ENCODE data around the gene EFNA3. TPM values are rescaled to one million over a fixed set of nuclear protein-coding genes. Genes with fewer than 3 reads are reported as not detected.

EFNA3 gene
- total RNA-seq, 6 experiments from 2014 or later = 0.25 to 0.87 (median 0.55) TPM

DNA sequence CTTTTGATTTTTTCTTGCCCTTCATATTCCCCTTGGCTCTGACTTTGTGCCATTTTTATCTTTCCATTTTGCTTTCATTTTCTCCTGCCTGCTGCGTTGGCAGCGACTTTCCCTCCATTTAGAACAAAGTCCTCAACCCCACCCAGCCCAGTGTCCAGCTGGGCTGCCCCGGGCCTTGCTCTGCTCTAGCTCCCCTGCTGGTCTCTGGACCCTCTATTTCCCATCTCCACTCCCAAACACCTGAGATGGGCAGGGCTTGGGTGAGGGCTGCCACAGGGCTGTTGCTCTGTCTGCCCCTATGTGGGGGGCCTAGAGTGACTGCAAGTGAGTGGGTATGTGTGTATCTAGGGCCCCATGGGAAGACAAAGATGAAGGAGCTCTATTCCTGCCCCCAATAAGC lies 34.8 kb upstream of the EFNA3 start:
- Mint-ChIP-seq H3K4me1 (ENCODE audit: low read depth) (peaks cover 21% of the 10 kb centered on the region), H3K27me3 (ENCODE audit: insufficient read depth) (peaks cover 6% of the 10 kb centered on the region; the same call in 1 of the 2 replicates), H3K4me3 (no peak overlapping the region), H3K27ac (no peak overlapping the region), H3K9me3 (no peaks in the 10 kb centered on the region), H3K36me3 (ENCODE audit: low read depth) (no peaks in the 10 kb centered on the region)
- no peak for TF ChIP-seq CTCF (IDR thresholded peaks at IDR 0.05)
- no peak for DNase-seq

DNA sequence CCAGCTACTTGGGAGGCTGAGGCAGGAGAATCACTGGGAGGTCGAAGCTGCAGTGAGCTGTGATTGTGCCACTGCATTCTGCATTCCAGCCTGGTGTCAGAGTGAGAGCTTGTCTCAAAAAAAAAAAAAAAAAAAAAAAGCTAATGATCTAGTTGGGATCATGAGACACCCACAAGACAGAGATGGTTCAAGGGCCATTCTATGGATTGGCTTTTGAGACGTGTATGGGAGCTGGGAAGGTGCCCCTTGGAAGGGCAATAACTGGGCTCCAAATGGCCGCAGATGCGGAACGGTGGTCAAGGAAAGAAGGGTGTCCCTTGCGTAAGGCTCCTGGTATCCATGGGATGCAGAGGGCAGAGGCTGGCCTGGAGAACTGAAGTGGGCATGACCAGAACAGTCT lies 34.3 kb upstream of the EFNA3 start:
- Mint-ChIP-seq H3K4me1 (ENCODE audit: low read depth) (peaks cover 22% of the 10 kb centered on the region), H3K4me3 (no peak overlapping the region), H3K36me3 (ENCODE audit: low read depth) (no peaks in the 10 kb centered on the region), H3K9me3 (no peaks in the 10 kb centered on the region), H3K27me3 (ENCODE audit: insufficient read depth) (peaks cover 4% of the 10 kb centered on the region; the same call in 1 of the 2 replicates), H3K27ac (no peak overlapping the region)
- TF ChIP-seq CTCF (IDR thresholded peaks at IDR 0.05) = no peak
- DNase-seq = no peak

DNA sequence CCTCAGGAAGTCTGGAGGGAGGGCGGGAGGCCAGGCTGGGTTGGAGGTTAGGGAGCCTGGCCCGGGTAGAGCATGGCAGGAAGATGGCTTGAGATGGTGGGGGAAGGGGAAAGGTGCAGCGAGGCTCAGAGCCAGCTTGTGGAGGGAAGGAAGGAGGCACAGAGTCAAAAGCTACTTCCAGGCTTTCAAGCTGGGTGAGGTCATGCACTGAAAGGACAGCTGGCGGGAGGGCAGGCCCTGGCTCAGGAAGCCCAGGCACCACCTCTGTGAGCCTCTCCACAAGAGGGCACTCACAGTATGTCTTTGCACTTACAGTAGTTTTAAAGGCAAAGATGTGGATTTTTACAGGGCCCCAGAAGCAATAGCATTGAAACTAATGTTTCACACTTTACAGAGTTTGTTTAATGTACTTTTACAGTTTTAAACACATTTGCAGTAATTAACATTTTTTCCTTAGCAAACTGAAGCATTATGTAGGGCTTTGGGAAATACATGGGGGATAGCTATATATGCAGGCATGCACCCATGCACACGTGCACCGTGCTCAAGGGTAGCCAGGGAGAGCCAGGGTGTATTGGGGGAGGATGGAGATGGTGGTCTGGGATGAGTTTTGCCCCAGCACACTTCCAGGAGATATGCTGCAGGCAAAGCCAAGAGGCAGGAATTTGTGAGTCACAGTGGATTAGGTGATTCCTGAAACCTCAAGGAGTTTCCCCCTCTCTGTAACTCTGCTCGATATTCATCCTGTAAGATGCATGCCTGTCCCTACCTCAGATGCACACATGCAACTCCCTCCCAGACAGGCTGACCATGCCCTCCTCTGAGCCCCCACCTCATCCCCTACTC lies 33.6 kb upstream of the EFNA3 start:
- Mint-ChIP-seq H3K9me3 (no peaks in the 10 kb centered on the region), H3K4me1 (ENCODE audit: low read depth) (peaks cover 28% of the 10 kb centered on the region), H3K27ac (no peak overlapping the region), H3K4me3 (peak overlapping the region; percentile 25; the same call in 1 of the 2 replicates), H3K36me3 (ENCODE audit: low read depth) (no peaks in the 10 kb centered on the region), H3K27me3 (ENCODE audit: insufficient read depth) (peaks cover 3% of the 10 kb centered on the region; the same call in 1 of the 2 replicates)
- TF ChIP-seq CTCF (IDR thresholded peaks at IDR 0.05) = peak; percentile 85
- DNase-seq = peak; percentile 73

DNA sequence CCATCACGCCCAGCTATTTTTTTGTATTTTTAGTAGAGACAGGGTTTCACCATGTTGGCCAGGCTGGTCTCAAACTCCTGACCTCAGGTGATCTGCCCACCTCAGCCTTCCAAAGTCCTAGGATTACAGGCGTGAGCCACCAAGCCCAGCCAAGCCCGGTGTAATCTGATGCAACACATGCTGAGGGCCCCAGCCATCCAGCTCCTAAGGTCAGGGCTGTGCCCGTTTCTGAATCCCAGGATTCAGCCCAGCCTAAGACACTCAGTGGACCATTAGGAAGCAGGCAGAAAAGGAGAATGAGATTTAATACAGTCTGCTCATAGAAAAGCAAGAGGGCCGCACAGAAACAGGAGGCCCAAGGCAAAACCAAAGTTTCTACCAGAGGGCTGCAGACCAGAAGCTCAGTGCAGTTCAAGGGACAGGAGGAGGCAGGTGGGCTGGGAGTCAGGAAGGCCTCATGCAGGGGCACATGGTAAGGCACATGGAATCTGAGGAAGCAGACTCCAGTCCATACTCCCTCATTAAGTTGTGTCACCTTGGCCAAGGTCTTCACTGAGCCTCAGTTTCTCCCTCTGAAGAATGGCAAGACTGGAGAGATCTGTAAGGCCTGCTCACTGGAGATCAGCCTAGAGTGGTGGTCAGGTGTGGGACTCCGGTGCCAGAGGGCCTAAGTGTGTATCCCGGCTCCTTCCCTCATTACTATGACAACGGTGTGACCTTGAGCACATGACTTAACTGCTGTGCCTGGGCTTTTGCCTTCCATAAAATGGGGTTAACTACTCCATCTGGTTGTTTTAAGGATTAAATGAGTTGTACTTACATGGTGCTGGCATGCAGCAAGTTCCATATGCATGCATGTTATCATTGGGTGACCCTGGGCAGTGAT lies 29.9 kb upstream of the EFNA3 start:
- peaks cover 49% of the 10 kb centered on the region for H3K4me1 Mint-ChIP-seq (ENCODE audit: low read depth)
- no peaks in the 10 kb centered on the region for H3K36me3 Mint-ChIP-seq (ENCODE audit: low read depth)
- TF ChIP-seq CTCF (IDR thresholded peaks at IDR 0.05) = no peak
- no peak overlapping the region for H3K4me3 Mint-ChIP-seq
- no peaks in the 10 kb centered on the region; the same call in 1 of the 2 replicates for H3K27me3 Mint-ChIP-seq (ENCODE audit: insufficient read depth)
- no peaks in the 10 kb centered on the region for H3K9me3 Mint-ChIP-seq
- DNase-seq = no peak
- H3K27ac Mint-ChIP-seq = no peak overlapping the region; the same call in 1 of the 2 replicates

- no peaks in the 10 kb centered on the region; the same call in 1 of the 2 replicates for H3K27me3 Mint-ChIP-seq (ENCODE audit: insufficient read depth)
- H3K36me3 Mint-ChIP-seq (ENCODE audit: low read depth) = no peaks in the 10 kb centered on the region
- peak overlapping the region; percentile 85 for H3K4me3 Mint-ChIP-seq
- H3K9me3 Mint-ChIP-seq = no peaks in the 10 kb centered on the region
- peak overlapping the region; percentile 74 for H3K27ac Mint-ChIP-seq
- DNase-seq = peak; percentile 62
- peaks cover 41% of the 10 kb centered on the region for H3K4me1 Mint-ChIP-seq (ENCODE audit: low read depth)
- no peak for TF ChIP-seq CTCF (IDR thresholded peaks at IDR 0.05)
Observed at GRCh38 chr1:155049651-155050559, 28.7 kb upstream of the EFNA3 start.
